SK-N-SH (cell line): ENCODE data around the gene RNF130.

Experiments used
- CHD2 ChIP-seq: fragments of 150-350 bp; IDR thresholded peaks from 2 replicates; pipeline ENCODE4 v1.6.1; 2018; ENCODE audit warnings: low read length; ENCODE audit not compliant: partially characterized antibody
- EP300 ChIP-seq, 2 experiments: IDR thresholded peaks; 2 replicates each; pipeline versions ENCODE4 v1.4.0 to v1.6.1; 2012; ENCODE audit warnings: borderline replicate concordance in 1 of 2, low read depth in 1 of 2, low read length in 1 of 2
- FOXJ3 ChIP-seq: sonication (generic); formaldehyde crosslinking; IDR thresholded peaks from 2 replicates; pipeline ENCODE4 v1.5.1; 2020; ENCODE audit warnings: mild to moderate bottlenecking, missing genetic modification reagents
- FOXM1 ChIP-seq: IDR thresholded peaks from 2 replicates; pipeline ENCODE4 v1.4.0; 2012; ENCODE audit warnings: low read depth, mild to moderate bottlenecking
- MXI1 ChIP-seq: IDR thresholded peaks from 2 replicates; pipeline ENCODE4 v1.6.1; 2012; ENCODE audit warnings: mild to moderate bottlenecking, low read depth, low read length, improper control_type of control experiment
- NRF1 ChIP-seq: IDR thresholded peaks from 2 replicates; pipeline ENCODE4 v1.6.1; 2012; ENCODE audit warnings: low read depth, mild to moderate bottlenecking, low read length
- POLR2AphosphoS5 ChIP-seq: IDR thresholded peaks from 2 replicates; pipeline ENCODE4 v1.6.1; 2012; ENCODE audit warnings: low read depth, low read length
- TEAD4 ChIP-seq: IDR thresholded peaks from 2 replicates; pipeline ENCODE4 v1.4.0; 2012; ENCODE audit warnings: mild to moderate bottlenecking, borderline replicate concordance; ENCODE audit not compliant: insufficient read depth
- TF ChIP-seq, protein P1 (sequence below): fragments of 200-600 bp; sonication (generic); IDR thresholded peaks from 2 replicates; pipeline ENCODE4 v1.6.1; 2017; ENCODE audit warnings: antibody characterized with exemption, mild to moderate bottlenecking, moderate library complexity
- TF ChIP-seq, protein P2 (sequence below): IDR thresholded peaks from 2 replicates; pipeline ENCODE4 v1.4.0; 2012; ENCODE audit warnings: low read depth, borderline replicate concordance
- TF ChIP-seq, protein P3 (sequence below): fragments of 150-350 bp; IDR thresholded peaks from 2 replicates; pipeline ENCODE4 v1.6.1; 2017; ENCODE audit warnings: antibody characterized with exemption, low read length, low read depth, borderline replicate concordance
- TF ChIP-seq, protein P4 (sequence below): IDR thresholded peaks from 2 replicates; pipeline ENCODE4 v1.6.1; 2012; ENCODE audit warnings: mild to moderate bottlenecking, low read depth, low read length, moderate library complexity
- TF ChIP-seq, protein P5 (sequence below): IDR thresholded peaks from 2 replicates; pipeline ENCODE4; 2012

DNA sequence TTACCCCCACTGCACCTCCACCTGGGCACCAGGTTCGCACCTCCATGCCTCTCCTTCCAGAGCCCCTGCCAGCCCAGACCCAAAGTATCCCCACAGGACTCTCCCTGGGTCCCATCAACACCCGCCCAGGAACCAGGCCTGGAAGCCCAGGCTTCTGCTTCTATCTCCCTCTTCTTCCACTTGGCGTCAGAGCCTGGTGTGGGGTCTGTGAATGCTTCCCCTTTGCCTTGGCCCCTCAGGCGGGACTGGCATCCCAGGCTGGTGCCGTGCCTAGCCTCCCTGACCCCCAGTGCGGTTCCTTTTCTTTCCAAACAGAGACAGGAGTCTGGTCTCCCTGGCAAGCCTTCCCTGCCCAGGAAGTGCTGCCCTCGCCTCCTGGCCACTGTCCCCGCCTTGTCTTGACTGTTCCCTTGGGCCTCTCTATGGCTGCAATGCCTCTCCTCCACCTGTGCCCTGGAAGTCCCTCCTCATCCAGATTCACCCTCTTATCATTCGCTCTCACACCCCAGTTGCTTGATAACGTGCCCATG is 156.1 kb downstream of the RNF130 start:
- TF ChIP-seq EP300 (IDR thresholded peaks at IDR 0.05; ENCODE audit: borderline replicate concordance in 1 of 2, low read depth in 1 of 2, low read length in 1 of 2) (no peak), TEAD4 (no peak), POLR2AphosphoS5 (no peak), CHD2 (no peak), FOXJ3 (CRISPR knock-in tag) (no peak), FOXM1 (no peak), MXI1 (no peak), NRF1 (no peak)
- TF ChIP-seq, protein P1, sequence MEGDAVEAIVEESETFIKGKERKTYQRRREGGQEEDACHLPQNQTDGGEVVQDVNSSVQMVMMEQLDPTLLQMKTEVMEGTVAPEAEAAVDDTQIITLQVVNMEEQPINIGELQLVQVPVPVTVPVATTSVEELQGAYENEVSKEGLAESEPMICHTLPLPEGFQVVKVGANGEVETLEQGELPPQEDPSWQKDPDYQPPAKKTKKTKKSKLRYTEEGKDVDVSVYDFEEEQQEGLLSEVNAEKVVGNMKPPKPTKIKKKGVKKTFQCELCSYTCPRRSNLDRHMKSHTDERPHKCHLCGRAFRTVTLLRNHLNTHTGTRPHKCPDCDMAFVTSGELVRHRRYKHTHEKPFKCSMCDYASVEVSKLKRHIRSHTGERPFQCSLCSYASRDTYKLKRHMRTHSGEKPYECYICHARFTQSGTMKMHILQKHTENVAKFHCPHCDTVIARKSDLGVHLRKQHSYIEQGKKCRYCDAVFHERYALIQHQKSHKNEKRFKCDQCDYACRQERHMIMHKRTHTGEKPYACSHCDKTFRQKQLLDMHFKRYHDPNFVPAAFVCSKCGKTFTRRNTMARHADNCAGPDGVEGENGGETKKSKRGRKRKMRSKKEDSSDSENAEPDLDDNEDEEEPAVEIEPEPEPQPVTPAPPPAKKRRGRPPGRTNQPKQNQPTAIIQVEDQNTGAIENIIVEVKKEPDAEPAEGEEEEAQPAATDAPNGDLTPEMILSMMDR = no peak
- TF ChIP-seq, protein P2, sequence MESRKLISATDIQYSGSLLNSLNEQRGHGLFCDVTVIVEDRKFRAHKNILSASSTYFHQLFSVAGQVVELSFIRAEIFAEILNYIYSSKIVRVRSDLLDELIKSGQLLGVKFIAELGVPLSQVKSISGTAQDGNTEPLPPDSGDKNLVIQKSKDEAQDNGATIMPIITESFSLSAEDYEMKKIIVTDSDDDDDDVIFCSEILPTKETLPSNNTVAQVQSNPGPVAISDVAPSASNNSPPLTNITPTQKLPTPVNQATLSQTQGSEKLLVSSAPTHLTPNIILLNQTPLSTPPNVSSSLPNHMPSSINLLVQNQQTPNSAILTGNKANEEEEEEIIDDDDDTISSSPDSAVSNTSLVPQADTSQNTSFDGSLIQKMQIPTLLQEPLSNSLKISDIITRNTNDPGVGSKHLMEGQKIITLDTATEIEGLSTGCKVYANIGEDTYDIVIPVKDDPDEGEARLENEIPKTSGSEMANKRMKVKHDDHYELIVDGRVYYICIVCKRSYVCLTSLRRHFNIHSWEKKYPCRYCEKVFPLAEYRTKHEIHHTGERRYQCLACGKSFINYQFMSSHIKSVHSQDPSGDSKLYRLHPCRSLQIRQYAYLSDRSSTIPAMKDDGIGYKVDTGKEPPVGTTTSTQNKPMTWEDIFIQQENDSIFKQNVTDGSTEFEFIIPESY = no peak
- TF ChIP-seq, protein P3, sequence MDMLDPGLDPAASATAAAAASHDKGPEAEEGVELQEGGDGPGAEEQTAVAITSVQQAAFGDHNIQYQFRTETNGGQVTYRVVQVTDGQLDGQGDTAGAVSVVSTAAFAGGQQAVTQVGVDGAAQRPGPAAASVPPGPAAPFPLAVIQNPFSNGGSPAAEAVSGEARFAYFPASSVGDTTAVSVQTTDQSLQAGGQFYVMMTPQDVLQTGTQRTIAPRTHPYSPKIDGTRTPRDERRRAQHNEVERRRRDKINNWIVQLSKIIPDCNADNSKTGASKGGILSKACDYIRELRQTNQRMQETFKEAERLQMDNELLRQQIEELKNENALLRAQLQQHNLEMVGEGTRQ = no peak
- TF ChIP-seq, protein P4, sequence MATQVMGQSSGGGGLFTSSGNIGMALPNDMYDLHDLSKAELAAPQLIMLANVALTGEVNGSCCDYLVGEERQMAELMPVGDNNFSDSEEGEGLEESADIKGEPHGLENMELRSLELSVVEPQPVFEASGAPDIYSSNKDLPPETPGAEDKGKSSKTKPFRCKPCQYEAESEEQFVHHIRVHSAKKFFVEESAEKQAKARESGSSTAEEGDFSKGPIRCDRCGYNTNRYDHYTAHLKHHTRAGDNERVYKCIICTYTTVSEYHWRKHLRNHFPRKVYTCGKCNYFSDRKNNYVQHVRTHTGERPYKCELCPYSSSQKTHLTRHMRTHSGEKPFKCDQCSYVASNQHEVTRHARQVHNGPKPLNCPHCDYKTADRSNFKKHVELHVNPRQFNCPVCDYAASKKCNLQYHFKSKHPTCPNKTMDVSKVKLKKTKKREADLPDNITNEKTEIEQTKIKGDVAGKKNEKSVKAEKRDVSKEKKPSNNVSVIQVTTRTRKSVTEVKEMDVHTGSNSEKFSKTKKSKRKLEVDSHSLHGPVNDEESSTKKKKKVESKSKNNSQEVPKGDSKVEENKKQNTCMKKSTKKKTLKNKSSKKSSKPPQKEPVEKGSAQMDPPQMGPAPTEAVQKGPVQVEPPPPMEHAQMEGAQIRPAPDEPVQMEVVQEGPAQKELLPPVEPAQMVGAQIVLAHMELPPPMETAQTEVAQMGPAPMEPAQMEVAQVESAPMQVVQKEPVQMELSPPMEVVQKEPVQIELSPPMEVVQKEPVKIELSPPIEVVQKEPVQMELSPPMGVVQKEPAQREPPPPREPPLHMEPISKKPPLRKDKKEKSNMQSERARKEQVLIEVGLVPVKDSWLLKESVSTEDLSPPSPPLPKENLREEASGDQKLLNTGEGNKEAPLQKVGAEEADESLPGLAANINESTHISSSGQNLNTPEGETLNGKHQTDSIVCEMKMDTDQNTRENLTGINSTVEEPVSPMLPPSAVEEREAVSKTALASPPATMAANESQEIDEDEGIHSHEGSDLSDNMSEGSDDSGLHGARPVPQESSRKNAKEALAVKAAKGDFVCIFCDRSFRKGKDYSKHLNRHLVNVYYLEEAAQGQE = no peak
- TF ChIP-seq, protein P5, sequence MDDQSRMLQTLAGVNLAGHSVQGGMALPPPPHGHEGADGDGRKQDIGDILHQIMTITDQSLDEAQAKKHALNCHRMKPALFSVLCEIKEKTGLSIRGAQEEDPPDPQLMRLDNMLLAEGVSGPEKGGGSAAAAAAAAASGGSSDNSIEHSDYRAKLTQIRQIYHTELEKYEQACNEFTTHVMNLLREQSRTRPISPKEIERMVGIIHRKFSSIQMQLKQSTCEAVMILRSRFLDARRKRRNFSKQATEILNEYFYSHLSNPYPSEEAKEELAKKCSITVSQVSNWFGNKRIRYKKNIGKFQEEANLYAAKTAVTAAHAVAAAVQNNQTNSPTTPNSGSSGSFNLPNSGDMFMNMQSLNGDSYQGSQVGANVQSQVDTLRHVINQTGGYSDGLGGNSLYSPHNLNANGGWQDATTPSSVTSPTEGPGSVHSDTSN = no peak
